Panc1 (cell line): ENCODE results near the gene ANKMY1. TPM values are rescaled to one million over a fixed set of nuclear protein-coding genes. Genes with fewer than 3 reads are reported as not detected.

Source experiments
- ATAC-seq: fragments of 200-7000 bp; cut with Tn5 transposase; 2 replicates; pipeline ENCODE4 v1.9.1; 2020; ENCODE audit warnings: mild to moderate bottlenecking, moderate library complexity
- BruUV-seq: library from RNA; stranded (reverse); fragments of 400-500 nt; replicated peaks from 2 replicates; lab custom pipeline; 2021; lab: Mats Ljungman, UMichigan
- CTCF ChIA-PET: fragments of 300-600 bp; sonication (Branson Sonifier 250); formaldehyde crosslinking; loops from one replicate; lab custom pipeline; 2022; ENCODE audit warnings: antibody characterized with exemption; lab: Charles Lee
- POLR2A ChIA-PET: fragments of 300-600 bp; sonication (Branson Sonifier 250); formaldehyde crosslinking; loops from one replicate; lab custom pipeline; 2022; ENCODE audit warnings: antibody characterized with exemption; lab: Charles Lee
- DNase-seq: peaks from one replicate; pipeline ENCODE4 v3.0.0-alpha.2; 2010; ENCODE audit warnings: low read depth, low spot score
- H3K27ac ChIP-seq: 2 replicates; pipeline ENCODE4 v1.5.1; 2011; ENCODE audit warnings: mild to moderate bottlenecking, low read length, inconsistent platforms
- H3K27me3 ChIP-seq: fragments of 200-500 bp; sonication (Bioruptor generic); 2 replicates; pipeline ENCODE4 v1.6.0; 2014; ENCODE audit warnings: low read length, inconsistent platforms; ENCODE audit not compliant: control insufficient read depth, insufficient read depth
- H3K36me3 ChIP-seq: fragments of 200-500 bp; sonication (Bioruptor generic); 2 replicates; pipeline ENCODE4 v1.5.1; 2014; ENCODE audit warnings: inconsistent platforms, mild to moderate bottlenecking, low read length, moderate library complexity; ENCODE audit not compliant: control insufficient read depth, insufficient read depth
- H3K4me1 ChIP-seq: 2 replicates; pipeline ENCODE4 v1.5.1; 2011; ENCODE audit warnings: inconsistent platforms, mild to moderate bottlenecking, low read length, moderate library complexity; ENCODE audit not compliant: control insufficient read depth, insufficient read depth
- H3K4me3 ChIP-seq, 2 experiments: 2 replicates each; pipeline ENCODE4 v1.5.1; 2011 to 2012; ENCODE audit warnings: low read depth in 2 of 2, low read length in 2 of 2, mild to moderate bottlenecking in 2 of 2, inconsistent platforms in 1 of 2, moderate library complexity in 1 of 2
- H3K9me3 ChIP-seq: fragments of 200-500 bp; sonication (Bioruptor generic); 2 replicates; pipeline ENCODE4 v1.5.1; 2014; ENCODE audit warnings: low read depth, mild to moderate bottlenecking, inconsistent platforms, low read length, moderate library complexity; ENCODE audit not compliant: control insufficient read depth, insufficient read depth
- CTCF ChIP-seq: fragments of 450-650 bp; IDR thresholded peaks from 2 replicates; pipeline ENCODE4 v1.5.1; 2017; ENCODE audit warnings: mild to moderate bottlenecking
- POLR2AphosphoS5 ChIP-seq: IDR thresholded peaks from 2 replicates; pipeline ENCODE4 v1.6.1; 2012; ENCODE audit warnings: mild to moderate bottlenecking, low read depth, low read length, moderate library complexity
- REST ChIP-seq, 2 experiments: IDR thresholded peaks; 2 replicates each; pipeline ENCODE4 v1.6.1; 2011 to 2012; ENCODE audit warnings: low read depth in 2 of 2, control low read depth in 1 of 2, low read length in 1 of 2, mild to moderate bottlenecking in 1 of 2, moderate library complexity in 1 of 2; ENCODE audit not compliant: insufficient read depth in 1 of 2
- SIN3A ChIP-seq: IDR thresholded peaks from 2 replicates; pipeline ENCODE4 v1.6.1; 2012; ENCODE audit warnings: low read depth, mild to moderate bottlenecking, low read length, moderate library complexity, borderline replicate concordance; ENCODE audit not compliant: insufficient read depth
- TCF7L2 ChIP-seq: IDR thresholded peaks from 2 replicates; pipeline ENCODE4 v1.6.1; 2011; ENCODE audit warnings: mild to moderate bottlenecking, low read depth, low read length, inconsistent platforms
- in situ Hi-C: cut with HindIII; loops from 2 replicates; pipeline ENCODE4 v1.10.0; 2016; ENCODE audit warnings: low sequenced_read_pairs, low pct_unique_long_range_greater_than_20kb
- intact Hi-C: fragments of 100-400 bp; cut with micrococcal nuclease; formaldehyde crosslinking; loops from one replicate; pipeline ENCODE4 v1.10.0; 2022; ENCODE audit not compliant: unreplicated experiment
- total RNA-seq: library from RNA; stranded (reverse); gene quantifications from one replicate; pipeline ENCODE4 v1.2.1, GENCODE V29; 2021; ENCODE audit not compliant: unreplicated experiment

Gene ANKMY1
- total RNA-seq, 1 experiment from 2014 or later, result 19.5 TPM

DNA sequence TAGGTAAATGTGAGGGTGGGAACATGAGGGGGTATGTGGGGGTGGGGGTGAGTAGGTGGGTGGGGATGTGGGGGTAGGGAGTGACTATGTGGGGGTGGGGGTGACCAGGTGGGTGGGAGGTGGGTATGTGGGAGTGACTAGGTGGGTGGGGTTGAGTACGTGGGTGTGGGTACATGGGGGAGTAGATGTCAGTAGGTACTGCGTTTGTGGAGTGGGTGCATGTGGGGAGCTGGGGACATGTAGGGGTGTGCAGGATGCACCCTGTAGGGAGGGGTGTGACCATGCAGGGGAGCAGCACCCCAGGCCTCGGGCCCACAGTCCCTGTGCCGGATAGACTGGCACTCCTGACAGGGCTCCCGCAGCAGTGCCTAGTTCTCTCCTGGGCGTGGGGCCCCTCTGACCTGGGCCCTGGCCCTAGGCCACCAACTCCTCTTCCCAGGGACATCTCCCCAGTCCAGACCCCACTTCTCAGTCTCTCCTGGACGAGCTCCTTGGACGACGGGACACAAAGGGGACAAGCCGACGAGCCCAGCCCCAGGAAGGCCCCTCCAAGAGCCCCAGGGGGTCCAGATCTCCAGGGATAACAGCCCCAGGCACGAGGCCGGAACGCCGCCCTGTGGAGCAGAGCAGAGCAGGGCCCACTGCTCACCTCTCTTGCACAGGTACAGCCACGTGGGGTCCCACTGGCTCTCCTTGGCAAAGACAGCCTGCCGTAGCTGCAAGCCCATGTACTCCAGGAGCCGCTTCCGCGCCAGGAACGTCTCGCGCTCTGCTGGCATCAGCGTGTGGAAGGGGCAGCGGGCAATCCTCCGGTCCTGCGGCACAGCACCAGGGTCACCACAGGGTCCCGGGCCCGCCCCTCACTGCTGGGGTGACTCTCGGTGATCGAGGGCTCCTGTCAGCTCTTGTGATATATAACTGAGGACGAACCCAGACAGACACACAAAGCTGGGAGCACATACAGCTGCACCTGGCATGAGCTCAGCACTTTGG lies 58.2 kb downstream of the ANKMY1 start:
- no peak for TF ChIP-seq TCF7L2
- TF ChIP-seq CTCF, result no peak
- no peak for TF ChIP-seq REST (IDR thresholded peaks at IDR 0.05; ENCODE audit: insufficient read depth in 1 of 2, low read depth in 2 of 2, low read length in 1 of 2)
- TF ChIP-seq SIN3A, result no peak
- no peak for TF ChIP-seq POLR2AphosphoS5
- H3K9me3 ChIP-seq, result no peaks in the 10 kb centered on the region
- ChIA-PET CTCF (no interaction called here), POLR2A (no interaction called here)
- H3K27me3 ChIP-seq, result no peaks in the 10 kb centered on the region
- no peak overlapping the region for H3K4me3 ChIP-seq
- no peak for ATAC-seq
- H3K4me1 ChIP-seq, result no peaks in the 10 kb centered on the region
- no TSS peak for BruUV-seq
- in situ Hi-C loops, result no loop called here
- intact Hi-C loops, result no loop called here
- no peak overlapping the region for H3K27ac ChIP-seq
- no peaks in the 10 kb centered on the region for H3K36me3 ChIP-seq
- no peak for DNase-seq

DNA sequence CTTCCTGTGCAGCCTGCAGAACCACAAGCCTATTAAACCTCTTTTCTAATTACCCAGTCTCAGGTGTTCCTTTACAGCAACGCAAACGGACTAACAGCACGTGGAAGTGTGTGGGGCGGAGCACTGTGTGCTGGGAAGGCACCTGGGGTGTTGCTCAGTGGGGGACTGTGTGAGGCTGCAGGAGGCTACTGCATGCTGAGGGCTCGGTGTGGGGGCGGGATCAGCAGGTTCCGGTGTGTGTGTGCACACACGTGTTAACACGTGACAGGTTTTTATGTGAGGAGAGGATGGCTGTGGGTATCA lies 58.9 kb downstream of the ANKMY1 start:
- in situ Hi-C loops, result no loop called here
- Histone ChIP-seq H3K4me3 (no peak overlapping the region), H3K27me3 (no peaks in the 10 kb centered on the region), H3K4me1 (no peaks in the 10 kb centered on the region), H3K27ac (no peak overlapping the region), H3K9me3 (no peaks in the 10 kb centered on the region), H3K36me3 (no peaks in the 10 kb centered on the region)
- TF ChIP-seq REST (IDR thresholded peaks at IDR 0.05; ENCODE audit: insufficient read depth in 1 of 2, low read depth in 2 of 2, low read length in 1 of 2), result no peak
- TF ChIP-seq TCF7L2, result no peak
- no peak for TF ChIP-seq CTCF
- no peak for TF ChIP-seq SIN3A
- TF ChIP-seq POLR2AphosphoS5, result no peak
- ChIA-PET POLR2A (no interaction called here), CTCF (no interaction called here)
- intact Hi-C loops, result no loop called here
- ATAC-seq, result no peak
- no peak for DNase-seq
- no TSS peak for BruUV-seq
